Measurements from ENCODE around the gene TXLNB. TPM values are rescaled to one million over a fixed set of nuclear protein-coding genes. Genes with fewer than 3 reads are reported as not detected.

The TXLNB gene
- total and polyA plus RNA-seq, 2 donors: 6.3 to 11.2 TPM

GRCh38 chr6:139251045-139251690 lies 40.6 kb downstream of the TXLNB start:
- Histone ChIP-seq H3K4me3 (ENCODE audit: low read length in 2 of 2) (no peak overlapping the region), H3K9me3 (ENCODE audit: control insufficient read depth in 2 of 2, insufficient read depth in 1 of 2, low read length in 1 of 2) (no peaks in the 10 kb centered on the region), H3K27ac (ENCODE audit: low read depth in 1 of 2, low read length in 1 of 2) (no peak overlapping the region), H3K4me1 (ENCODE audit: control insufficient read depth in 2 of 2, insufficient read depth in 2 of 2, low read length in 2 of 2) (no peaks in the 10 kb centered on the region), H3K36me3 (ENCODE audit: control insufficient read depth in 2 of 2, insufficient read depth in 2 of 2, low read length in 1 of 2) (peaks cover 0 to 3% of the 10 kb centered on the region in 2 donors), H3K27me3 (ENCODE audit: control insufficient read depth in 2 of 2, insufficient read depth in 1 of 2, low read length in 1 of 2) (no peaks in the 10 kb centered on the region)
- 96% methylated on average over 2 of the region's 2 CpGs for WGBS
- no peak for DNase-seq (ENCODE audit: low read depth in 6 of 9, low spot score in 9 of 9)

- WGBS: 77% methylated on average over 3 of the region's 3 CpGs
- no peak overlapping the region for H3K27ac ChIP-seq (ENCODE audit: low read depth in 1 of 2, low read length in 1 of 2)
Measured at GRCh38 chr6:139250296-139251044, 41.3 kb downstream of the TXLNB start.

GRCh38 chr6:139249395-139249794 lies 42.4 kb downstream of the TXLNB start:
- Histone ChIP-seq H3K4me1 (ENCODE audit: control insufficient read depth in 2 of 2, insufficient read depth in 2 of 2, low read length in 2 of 2) (no peaks in the 10 kb centered on the region), H3K36me3 (ENCODE audit: control insufficient read depth in 2 of 2, insufficient read depth in 2 of 2, low read length in 1 of 2) (peaks cover 0 to under 1% of the 10 kb centered on the region in 2 donors), H3K4me3 (ENCODE audit: low read length in 2 of 2) (no peak overlapping the region), H3K9me3 (ENCODE audit: control insufficient read depth in 2 of 2, insufficient read depth in 1 of 2, low read length in 1 of 2) (no peaks in the 10 kb centered on the region), H3K27me3 (ENCODE audit: control insufficient read depth in 2 of 2, insufficient read depth in 1 of 2, low read length in 1 of 2) (no peaks in the 10 kb centered on the region), H3K27ac (ENCODE audit: low read depth in 1 of 2, low read length in 1 of 2) (no peak overlapping the region)
- DNase-seq (ENCODE audit: low read depth in 6 of 9, low spot score in 9 of 9): no peak
- WGBS: 95% methylated on average over 4 of the region's 4 CpGs

More at GRCh38 chr6:139250296-139251044, 41.3 kb downstream of the TXLNB start:
- Histone ChIP-seq H3K4me3 (ENCODE audit: low read length in 2 of 2) (no peak overlapping the region), H3K9me3 (ENCODE audit: control insufficient read depth in 2 of 2, insufficient read depth in 1 of 2, low read length in 1 of 2) (no peaks in the 10 kb centered on the region), H3K4me1 (ENCODE audit: control insufficient read depth in 2 of 2, insufficient read depth in 2 of 2, low read length in 2 of 2) (no peaks in the 10 kb centered on the region), H3K36me3 (ENCODE audit: control insufficient read depth in 2 of 2, insufficient read depth in 2 of 2, low read length in 1 of 2) (peaks cover 0 to 3% of the 10 kb centered on the region in 2 donors), H3K27me3 (ENCODE audit: control insufficient read depth in 2 of 2, insufficient read depth in 1 of 2, low read length in 1 of 2) (no peaks in the 10 kb centered on the region)
- peak in 8 of 9 donors; percentile 16 to 74 (median 34) for DNase-seq (ENCODE audit: low read depth in 6 of 9, low spot score in 9 of 9)

- H3K4me1 ChIP-seq (ENCODE audit: control insufficient read depth in 2 of 2, insufficient read depth in 2 of 2, low read length in 2 of 2): no peaks in the 10 kb centered on the region
- no peaks in the 10 kb centered on the region for H3K27me3 ChIP-seq (ENCODE audit: control insufficient read depth in 2 of 2, insufficient read depth in 1 of 2, low read length in 1 of 2)
- H3K27ac ChIP-seq (ENCODE audit: low read depth in 1 of 2, low read length in 1 of 2): no peak overlapping the region
- no peaks in the 10 kb centered on the region for H3K9me3 ChIP-seq (ENCODE audit: control insufficient read depth in 2 of 2, insufficient read depth in 1 of 2, low read length in 1 of 2)
- no peak overlapping the region for H3K4me3 ChIP-seq (ENCODE audit: low read length in 2 of 2)
- H3K36me3 ChIP-seq (ENCODE audit: control insufficient read depth in 2 of 2, insufficient read depth in 2 of 2, low read length in 1 of 2): no peaks in the 10 kb centered on the region
- 97% methylated on average over 3 of the region's 3 CpGs for WGBS
- DNase-seq (ENCODE audit: low read depth in 6 of 9, low spot score in 9 of 9): no peak
Measured at GRCh38 chr6:139248911-139249310, 42.9 kb downstream of the TXLNB start.

- no peaks in the 10 kb centered on the region for H3K27me3 ChIP-seq (ENCODE audit: control insufficient read depth in 2 of 2, insufficient read depth in 1 of 2, low read length in 1 of 2)
- WGBS: 28% methylated on average over 2 of the region's 2 CpGs
- no peak overlapping the region for H3K4me3 ChIP-seq (ENCODE audit: low read length in 2 of 2)
- no peak overlapping the region for H3K27ac ChIP-seq (ENCODE audit: low read depth in 1 of 2, low read length in 1 of 2)
- no peak for DNase-seq (ENCODE audit: low read depth in 6 of 9, low spot score in 9 of 9)
- no peaks in the 10 kb centered on the region for H3K9me3 ChIP-seq (ENCODE audit: control insufficient read depth in 2 of 2, insufficient read depth in 1 of 2, low read length in 1 of 2)
- H3K4me1 ChIP-seq (ENCODE audit: control insufficient read depth in 2 of 2, insufficient read depth in 2 of 2, low read length in 2 of 2): no peaks in the 10 kb centered on the region
- no peaks in the 10 kb centered on the region for H3K36me3 ChIP-seq (ENCODE audit: control insufficient read depth in 2 of 2, insufficient read depth in 2 of 2, low read length in 1 of 2)
Measured at GRCh38 chr6:139247618-139248017, 44.2 kb downstream of the TXLNB start.

- no peaks in the 10 kb centered on the region for H3K36me3 ChIP-seq (ENCODE audit: control insufficient read depth in 2 of 2, insufficient read depth in 2 of 2, low read length in 1 of 2)
- no peak for DNase-seq (ENCODE audit: low read depth in 6 of 9, low spot score in 9 of 9)
- no peak overlapping the region for H3K4me3 ChIP-seq (ENCODE audit: low read length in 2 of 2)
- H3K27me3 ChIP-seq (ENCODE audit: control insufficient read depth in 2 of 2, insufficient read depth in 1 of 2, low read length in 1 of 2): no peaks in the 10 kb centered on the region
- no peaks in the 10 kb centered on the region for H3K9me3 ChIP-seq (ENCODE audit: control insufficient read depth in 2 of 2, insufficient read depth in 1 of 2, low read length in 1 of 2)
- no peaks in the 10 kb centered on the region for H3K4me1 ChIP-seq (ENCODE audit: control insufficient read depth in 2 of 2, insufficient read depth in 2 of 2, low read length in 2 of 2)
- H3K27ac ChIP-seq (ENCODE audit: low read depth in 1 of 2, low read length in 1 of 2): no peak overlapping the region
- 95% methylated on average over 3 of the region's 3 CpGs for WGBS
Measured at GRCh38 chr6:139243536-139243935, 48.3 kb downstream of the TXLNB start.

GRCh38 chr6:139242457-139243240 lies 49.1 kb downstream of the TXLNB start:
- H3K4me1 ChIP-seq (ENCODE audit: control insufficient read depth in 2 of 2, insufficient read depth in 2 of 2, low read length in 2 of 2): no peaks in the 10 kb centered on the region
- no peak overlapping the region for H3K27ac ChIP-seq (ENCODE audit: low read depth in 1 of 2, low read length in 1 of 2)
- no peak overlapping the region for H3K4me3 ChIP-seq (ENCODE audit: low read length in 2 of 2)
- H3K9me3 ChIP-seq (ENCODE audit: control insufficient read depth in 2 of 2, insufficient read depth in 1 of 2, low read length in 1 of 2): no peaks in the 10 kb centered on the region
- DNase-seq (ENCODE audit: low read depth in 6 of 9, low spot score in 9 of 9): no peak
- WGBS: 96% methylated on average over 29 of the region's 29 CpGs
- H3K27me3 ChIP-seq (ENCODE audit: control insufficient read depth in 2 of 2, insufficient read depth in 1 of 2, low read length in 1 of 2): no peaks in the 10 kb centered on the region
- H3K36me3 ChIP-seq (ENCODE audit: control insufficient read depth in 2 of 2, insufficient read depth in 2 of 2, low read length in 1 of 2): no peaks in the 10 kb centered on the region

- no peak for DNase-seq (ENCODE audit: low read depth in 6 of 9, low spot score in 9 of 9)
- Histone ChIP-seq H3K9me3 (ENCODE audit: control insufficient read depth in 2 of 2, insufficient read depth in 1 of 2, low read length in 1 of 2) (no peaks in the 10 kb centered on the region), H3K27ac (ENCODE audit: low read depth in 1 of 2, low read length in 1 of 2) (no peak overlapping the region), H3K36me3 (ENCODE audit: control insufficient read depth in 2 of 2, insufficient read depth in 2 of 2, low read length in 1 of 2) (no peaks in the 10 kb centered on the region), H3K27me3 (ENCODE audit: control insufficient read depth in 2 of 2, insufficient read depth in 1 of 2, low read length in 1 of 2) (no peaks in the 10 kb centered on the region), H3K4me3 (ENCODE audit: low read length in 2 of 2) (no peak overlapping the region), H3K4me1 (ENCODE audit: control insufficient read depth in 2 of 2, insufficient read depth in 2 of 2, low read length in 2 of 2) (no peaks in the 10 kb centered on the region)
- WGBS: 67% methylated on average over 2 of the region's 2 CpGs
Measured at GRCh38 chr6:139240161-139241010, 51.4 kb downstream of the TXLNB start.
